GM21619 (cell line): Measurements from ENCODE around the gene OAF.
"Not testable (repeated sequence)": the region's sequence is repeated elsewhere in the genome, so short reads cannot be mapped to it uniquely, and the experiment has no call there.

Experiments
- ATAC-seq: cut with Tn5 transposase; IDR thresholded peaks from one replicate; pipeline ENCODE4 v1.9.1; 2021; ENCODE audit not compliant: unreplicated experiment

Gene OAF

DNA sequence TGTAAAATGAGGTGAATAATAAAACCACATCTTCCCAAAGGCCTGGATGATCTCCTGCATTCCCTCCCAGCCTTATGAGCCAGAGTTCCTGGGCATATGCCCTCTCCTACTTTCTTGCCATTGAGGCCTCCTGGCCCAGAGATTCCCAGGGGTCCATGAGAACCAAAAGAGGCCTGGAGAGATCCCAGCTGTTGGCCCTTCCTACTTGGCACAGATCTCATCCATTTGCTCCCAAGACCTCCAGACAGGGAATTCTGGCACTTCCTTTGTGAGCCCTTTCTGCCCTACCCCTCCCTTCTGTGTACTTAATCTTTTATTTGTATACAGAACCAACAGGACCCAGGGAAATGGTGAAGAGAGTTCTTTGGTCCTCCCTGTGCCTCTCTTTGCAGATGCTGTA is 50.5 kb downstream of the OAF start:
- no peak for ATAC-seq

DNA sequence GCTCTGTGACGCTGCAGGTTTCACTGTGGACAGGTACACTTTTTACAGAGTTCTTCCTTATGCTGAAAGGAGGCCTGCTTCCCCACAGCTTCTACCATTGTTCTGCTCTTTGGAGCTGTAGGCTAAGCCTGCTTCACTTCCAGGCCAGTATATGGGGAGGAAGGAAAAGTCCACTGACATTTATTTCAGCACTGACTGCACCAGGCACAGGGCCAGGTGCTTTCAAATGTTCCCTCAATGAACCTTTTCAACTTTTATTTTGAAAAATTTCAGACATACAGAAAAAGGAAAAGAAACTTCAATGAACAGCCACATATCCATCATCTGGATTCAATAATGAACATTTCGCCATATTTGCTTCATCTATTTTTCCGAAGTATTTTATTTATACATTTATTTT is 51.1 kb downstream of the OAF start:
- ATAC-seq, result no peak

DNA sequence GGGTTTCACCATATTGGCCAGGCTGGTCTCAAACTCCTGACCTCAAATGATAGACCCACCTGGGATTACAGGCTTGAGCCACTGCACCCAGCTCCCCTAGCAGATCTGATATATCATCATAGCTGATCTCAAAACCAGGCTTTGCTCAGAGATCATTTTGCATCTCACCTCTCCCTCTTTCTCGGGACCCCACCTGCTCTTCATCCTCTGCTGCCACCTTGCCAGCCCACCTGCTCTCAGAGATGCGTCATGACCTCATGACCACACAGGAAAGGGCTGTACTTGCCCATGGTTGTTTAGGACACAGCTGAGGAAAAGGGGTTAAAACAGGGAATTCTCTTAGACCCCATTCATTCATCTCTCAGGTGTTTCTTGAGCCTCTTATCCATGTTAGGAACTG is 56.5 kb downstream of the OAF start:
- ATAC-seq, result no peak

DNA sequence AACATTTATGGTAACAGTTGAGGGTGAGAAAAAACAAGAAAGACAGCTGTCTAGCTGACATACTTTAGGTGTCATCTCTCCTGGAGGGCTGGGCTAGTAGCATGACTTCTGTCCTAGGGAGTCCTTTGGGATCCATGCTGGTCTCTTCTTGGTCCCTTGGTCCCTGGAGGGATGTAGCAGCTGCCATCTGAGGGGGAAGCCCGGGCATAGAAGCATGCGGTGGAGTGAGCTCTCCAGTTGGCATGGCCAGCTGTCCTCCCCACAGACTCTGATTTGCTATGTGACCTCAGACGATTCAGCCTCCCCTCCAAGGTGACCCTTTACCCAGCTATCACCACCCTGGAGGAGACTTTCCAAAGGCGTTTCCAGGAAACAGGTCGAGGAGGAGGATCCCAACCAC is 57.9 kb downstream of the OAF start:
- ATAC-seq, result no peak

DNA sequence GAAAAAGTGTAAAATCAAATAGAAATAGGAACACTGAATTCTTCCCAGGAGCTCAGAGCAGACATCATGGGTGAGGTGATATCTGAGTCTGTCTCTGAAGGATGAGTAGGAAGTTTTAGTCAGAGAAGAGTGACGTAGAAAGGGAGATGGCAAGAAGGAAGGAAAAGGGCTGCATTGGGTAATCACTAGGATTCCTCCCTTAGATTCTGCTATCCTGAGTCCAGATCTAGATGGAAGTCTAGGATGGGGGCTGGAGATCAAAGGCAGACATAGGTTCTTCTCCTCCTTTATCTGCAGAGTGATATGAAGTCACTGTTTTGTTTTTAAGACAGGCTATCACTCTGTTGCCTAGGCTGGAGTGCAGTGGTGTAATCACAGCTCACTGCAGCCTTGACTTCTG is 59.6 kb downstream of the OAF start:
- no peak for ATAC-seq

DNA sequence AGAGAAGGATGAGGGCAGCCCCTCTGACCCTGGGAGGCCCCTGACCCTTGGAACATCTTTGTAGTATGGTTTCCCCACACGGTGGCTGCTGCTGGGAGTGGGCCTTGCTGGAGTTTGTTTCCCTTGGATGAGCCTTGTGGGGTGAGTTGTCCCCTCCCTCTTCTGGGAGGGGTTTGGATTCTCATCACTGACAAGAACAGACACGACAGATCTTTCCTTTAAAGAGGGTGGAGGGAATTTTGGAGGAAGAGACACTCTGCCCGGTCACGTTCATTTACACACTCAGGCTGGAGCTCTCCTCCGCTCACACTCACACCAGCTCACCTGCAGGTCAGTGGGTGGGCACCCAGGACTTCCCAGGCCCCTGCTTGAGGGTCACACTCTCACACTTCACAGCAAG is 60.8 kb downstream of the OAF start:
- no peak for ATAC-seq

DNA sequence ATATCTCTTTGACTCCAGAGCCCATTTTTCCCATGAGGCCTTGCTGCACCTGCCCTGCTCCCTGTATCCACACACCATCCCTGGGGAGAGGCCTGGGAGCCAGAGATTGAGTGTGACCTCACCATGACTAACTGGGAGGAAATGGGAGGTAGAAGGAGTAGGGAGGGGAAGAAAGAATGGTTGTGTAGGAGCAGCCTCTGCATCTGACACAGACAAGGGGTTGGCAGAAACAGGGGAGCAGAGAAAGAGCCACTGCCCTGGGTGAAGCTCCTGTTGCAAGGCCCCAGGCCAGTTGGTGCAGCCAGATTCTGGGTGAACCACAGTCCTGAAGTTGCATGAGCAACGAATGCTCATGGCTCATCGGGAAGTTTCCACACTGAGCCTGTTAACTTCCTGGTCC is 61.5 kb downstream of the OAF start:
- no peak for ATAC-seq

DNA sequence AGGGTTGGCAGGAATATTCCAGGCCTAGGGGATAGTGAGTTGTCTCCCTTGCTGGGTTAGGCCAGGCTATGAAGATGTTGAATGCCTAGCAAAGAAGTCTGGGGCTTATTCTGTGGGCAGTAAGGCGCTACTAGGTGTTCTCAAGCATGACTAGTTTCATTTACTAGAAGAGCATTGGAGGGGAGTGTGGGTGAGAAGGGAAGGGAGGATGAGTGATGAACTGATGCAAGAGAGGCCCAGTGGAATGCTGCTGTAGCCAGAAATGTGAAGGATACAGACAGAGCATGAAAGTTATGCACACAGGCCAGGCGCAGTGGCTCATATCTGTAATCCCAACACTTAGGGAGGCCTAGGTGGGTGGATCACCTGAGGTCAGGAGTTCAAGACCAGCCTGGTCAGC is 62.6 kb downstream of the OAF start:
- ATAC-seq, result no peak

DNA sequence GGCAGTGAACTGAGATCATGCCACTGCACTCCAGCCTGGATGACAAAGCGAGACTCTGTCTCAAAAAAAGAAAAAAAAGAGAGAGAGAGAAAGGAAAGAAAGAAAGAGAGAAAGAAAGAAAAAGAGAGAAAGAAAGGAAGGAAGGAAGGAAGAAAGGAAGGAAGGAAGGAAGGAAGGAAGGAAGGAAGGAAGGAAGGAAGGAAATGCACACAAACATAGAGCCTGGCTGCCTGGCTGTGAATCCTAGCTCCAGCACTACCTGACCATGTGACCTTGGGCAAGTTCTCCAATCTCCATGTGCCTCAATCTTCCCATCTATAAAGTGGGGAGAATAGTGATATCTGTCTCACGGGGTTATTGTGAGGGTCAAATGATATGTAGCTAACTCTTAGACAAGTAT is 63.1 kb downstream of the OAF start:
- ATAC-seq, result not testable (repeated sequence)

DNA sequence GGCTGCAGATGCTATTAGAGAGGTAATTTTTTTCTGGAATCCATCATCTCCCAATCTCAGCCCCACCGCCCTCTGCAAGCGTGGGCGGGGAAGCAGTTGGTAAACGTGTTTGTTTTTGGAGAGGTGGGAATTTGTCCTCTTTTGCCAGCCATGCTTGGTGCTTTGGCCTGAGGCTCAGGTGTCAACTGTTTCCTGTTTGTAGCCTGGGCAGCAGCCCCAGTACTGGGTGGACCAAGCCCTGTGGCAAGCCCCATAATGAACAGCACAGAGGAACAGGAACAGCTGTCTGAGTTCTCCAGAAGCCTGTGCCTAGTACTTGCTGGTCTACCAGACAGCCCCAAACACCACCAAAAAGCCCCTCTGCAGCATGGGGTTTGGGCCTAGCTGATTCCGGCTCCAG is 68.7 kb downstream of the OAF start:
- no peak for ATAC-seq
